Measurements from ENCODE around the gene VCPKMT. TPM values are rescaled to one million over a fixed set of nuclear protein-coding genes. Genes with fewer than 3 reads are reported as not detected.

The VCPKMT gene
- total and polyA plus RNA-seq, 8 donors: 5.8 to 21.5 (median 15.6) TPM

DNA sequence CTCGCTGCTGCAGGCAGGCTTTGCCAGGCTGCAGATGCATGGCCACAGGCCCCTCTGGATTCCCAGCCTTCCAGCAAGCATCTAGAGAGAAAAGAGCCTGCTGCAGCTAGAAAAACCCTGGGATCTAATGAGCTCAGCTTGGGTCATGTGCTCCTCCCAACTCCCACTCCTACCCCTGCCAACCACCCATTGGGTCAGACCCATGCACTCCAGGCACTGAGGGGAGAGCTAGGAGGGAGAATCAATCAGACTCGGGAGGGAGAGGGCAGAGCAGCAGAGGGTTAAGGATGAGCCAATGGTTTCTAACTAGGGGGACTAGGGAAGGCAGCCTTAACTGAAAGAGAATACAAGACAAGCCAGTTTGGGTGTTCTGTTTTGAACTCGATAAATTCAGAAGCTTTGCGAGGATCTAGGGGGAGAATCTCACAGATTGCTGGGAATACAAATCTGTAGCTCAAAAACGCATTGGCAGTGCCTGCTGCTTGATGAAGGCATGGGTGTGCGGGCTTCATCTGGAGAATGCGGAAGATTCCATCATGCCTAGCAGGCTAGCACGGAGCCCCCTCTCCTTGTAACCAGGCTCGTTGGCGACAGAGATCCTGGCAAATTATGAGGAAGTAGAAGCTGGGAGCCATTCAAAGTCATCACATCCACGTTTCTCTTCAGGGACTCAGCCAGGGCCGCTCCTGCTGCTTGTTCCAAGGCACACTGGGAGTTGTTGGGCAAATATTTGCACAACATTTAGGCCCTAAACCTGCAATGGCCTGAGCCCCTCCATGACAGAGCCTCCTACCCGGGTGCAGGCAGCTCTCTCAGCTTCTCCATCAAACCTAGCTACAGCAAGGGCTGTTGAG, 56.4 kb downstream of the VCPKMT start:
- no peaks in the 10 kb centered on the region for H3K9me3 ChIP-seq
- TF ChIP-seq, protein P1, sequence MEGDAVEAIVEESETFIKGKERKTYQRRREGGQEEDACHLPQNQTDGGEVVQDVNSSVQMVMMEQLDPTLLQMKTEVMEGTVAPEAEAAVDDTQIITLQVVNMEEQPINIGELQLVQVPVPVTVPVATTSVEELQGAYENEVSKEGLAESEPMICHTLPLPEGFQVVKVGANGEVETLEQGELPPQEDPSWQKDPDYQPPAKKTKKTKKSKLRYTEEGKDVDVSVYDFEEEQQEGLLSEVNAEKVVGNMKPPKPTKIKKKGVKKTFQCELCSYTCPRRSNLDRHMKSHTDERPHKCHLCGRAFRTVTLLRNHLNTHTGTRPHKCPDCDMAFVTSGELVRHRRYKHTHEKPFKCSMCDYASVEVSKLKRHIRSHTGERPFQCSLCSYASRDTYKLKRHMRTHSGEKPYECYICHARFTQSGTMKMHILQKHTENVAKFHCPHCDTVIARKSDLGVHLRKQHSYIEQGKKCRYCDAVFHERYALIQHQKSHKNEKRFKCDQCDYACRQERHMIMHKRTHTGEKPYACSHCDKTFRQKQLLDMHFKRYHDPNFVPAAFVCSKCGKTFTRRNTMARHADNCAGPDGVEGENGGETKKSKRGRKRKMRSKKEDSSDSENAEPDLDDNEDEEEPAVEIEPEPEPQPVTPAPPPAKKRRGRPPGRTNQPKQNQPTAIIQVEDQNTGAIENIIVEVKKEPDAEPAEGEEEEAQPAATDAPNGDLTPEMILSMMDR (IDR thresholded peaks at IDR 0.05): no peak
- H3K4me3 ChIP-seq: no peak overlapping the region
- H3K27me3 ChIP-seq: no peaks in the 10 kb centered on the region
- peaks cover 20 to 65% of the 10 kb centered on the region in 2 donors for H3K4me1 ChIP-seq
- peak overlapping the region; percentile 76 to 80 for H3K27ac ChIP-seq
- DNase-seq: no peak
- no peaks in the 10 kb centered on the region for H3K36me3 ChIP-seq
- intact Hi-C loops (cut with DNase I): no loop called here
- no peak for ATAC-seq

Other genes starting within 250 kb of the VCPKMT start
- 10 to 100 TPM; 73.6 to 89.0 TPM for gene ARF6, start 223.5 kb downstream of the VCPKMT start, total RNA-seq
- gene ARF6, start 223.5 kb downstream of the VCPKMT start, polyA plus RNA-seq (ENCODE audit: insufficient read length in 6 of 6): 10 to 100 TPM; 46.8 to 59.6 (median 53.8) TPM
- gene SOS2, start 115.0 kb upstream of the VCPKMT start, total RNA-seq: 10 to 100 TPM; 27.8 to 31.4 TPM
- 10 to 100 TPM; 33.7 to 37.6 (median 36.8) TPM for gene SOS2, start 115.0 kb upstream of the VCPKMT start, polyA plus RNA-seq (ENCODE audit: insufficient read length in 6 of 6)
- gene L2HGDH, start 195.7 kb upstream of the VCPKMT start, total RNA-seq: 1 to 10 TPM; 4.6 to 5.5 TPM
- 1 to 10 TPM; 5.9 to 6.5 (median 6.4) TPM for gene L2HGDH, start 195.7 kb upstream of the VCPKMT start, polyA plus RNA-seq (ENCODE audit: insufficient read length in 6 of 6)
- 10 to 100 TPM; 15.7 to 18.8 TPM for gene DMAC2L, start 195.8 kb upstream of the VCPKMT start, total RNA-seq
- gene DMAC2L, start 195.8 kb upstream of the VCPKMT start, polyA plus RNA-seq (ENCODE audit: insufficient read length in 6 of 6): 10 to 100 TPM; 23.0 to 26.6 (median 24.3) TPM